OCI-LY3 (cell line): ENCODE measurements around the gene CCDC177.

ENCODE experiments used
- CTCF ChIP-seq: fragments of 200-600, 300-600 bp; sonication (generic); IDR thresholded peaks from 2 replicates; pipeline ENCODE4 v1.5.1; 2014; ENCODE audit warnings: antibody characterized with exemption, low read length, low read depth
- EZH2phosphoT487 ChIP-seq: fragments of 200-600 bp; shearing (Covaris generic); IDR thresholded peaks from 2 replicates; pipeline ENCODE4 v1.6.1; 2018; ENCODE audit warnings: antibody characterized with exemption, mixed run types, low read depth

- TF ChIP-seq CTCF (no peak), EZH2phosphoT487 (no peak)
Measured at GRCh38 chr14:69569859-69570258, 4.8 kb downstream of the CCDC177 start.
